ENCODE data around the gene ZNF462.
"Not testable (repeated sequence)": the region's sequence is repeated elsewhere in the genome, so short reads cannot be mapped to it uniquely, and the experiment has no call there.

ZNF462 gene

DNA sequence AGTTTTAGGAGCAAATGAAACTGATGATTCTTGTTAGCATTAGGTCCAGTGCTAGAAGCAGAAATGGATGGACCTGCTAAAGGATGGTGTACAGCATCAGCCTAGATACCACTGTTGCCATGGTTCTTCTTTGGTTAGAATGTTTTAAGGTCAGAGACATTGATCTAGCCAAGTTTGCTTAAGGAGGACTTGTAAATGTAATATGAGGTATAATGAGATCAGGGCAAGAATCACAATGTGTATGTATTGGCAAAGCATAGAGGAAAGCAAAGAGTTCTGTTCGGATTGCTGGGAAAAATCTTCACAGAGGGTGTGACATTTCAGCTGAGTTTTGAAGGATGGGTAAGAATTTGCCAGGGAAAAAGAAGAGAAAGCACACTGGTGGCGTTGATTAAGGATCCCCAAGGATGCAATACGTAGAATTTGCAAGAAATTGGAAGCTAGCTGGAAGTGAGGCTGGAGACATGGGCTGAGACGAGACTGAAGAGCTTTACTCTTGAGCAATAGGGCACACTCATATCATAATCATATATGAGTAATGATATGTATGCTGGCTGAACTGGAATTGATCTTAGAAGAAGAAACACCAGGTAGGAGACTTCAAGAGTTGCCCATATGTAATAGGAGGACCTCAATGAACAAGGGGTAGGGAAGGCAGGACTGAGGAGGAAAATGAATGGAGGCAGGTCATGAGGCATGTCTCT lies 102.0 kb downstream of the ZNF462 start:
- DNase-seq: no peak

DNA sequence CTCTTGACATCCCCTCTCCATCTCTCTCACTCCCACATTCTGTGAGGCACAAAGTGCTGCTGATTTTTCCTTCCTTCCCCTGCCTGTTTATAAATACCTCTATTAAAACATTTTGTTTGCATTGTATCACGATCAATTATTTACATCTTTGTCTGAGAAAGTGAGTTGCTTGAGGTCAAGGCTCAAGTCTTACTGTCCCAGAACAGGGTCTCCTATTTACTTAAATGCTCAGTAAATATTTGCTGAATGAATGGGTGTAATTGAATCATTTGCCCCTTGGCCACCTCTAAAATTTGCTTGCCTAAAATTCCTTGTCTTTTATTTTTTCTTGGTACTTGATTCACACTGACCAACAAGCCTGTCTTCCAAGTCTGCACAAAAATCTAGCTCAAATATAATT lies 103.5 kb downstream of the ZNF462 start:
- DNase-seq: no peak

- no peak for DNase-seq
Observed at GRCh38 chr9:106969696-106970095, 106.7 kb downstream of the ZNF462 start.

- no peak for DNase-seq
Observed at GRCh38 chr9:106970219-106970975, 107.4 kb downstream of the ZNF462 start.

GRCh38 chr9:106970976-106971457 lies 108.1 kb downstream of the ZNF462 start:
- no peak for DNase-seq

- no peak for DNase-seq
Observed at GRCh38 chr9:106972082-106972481, 109.1 kb downstream of the ZNF462 start.

- DNase-seq: no peak
Observed at GRCh38 chr9:106974341-106974740, 111.4 kb downstream of the ZNF462 start.

GRCh38 chr9:106976772-106977171 lies 113.8 kb downstream of the ZNF462 start:
- DNase-seq: no peak

DNA sequence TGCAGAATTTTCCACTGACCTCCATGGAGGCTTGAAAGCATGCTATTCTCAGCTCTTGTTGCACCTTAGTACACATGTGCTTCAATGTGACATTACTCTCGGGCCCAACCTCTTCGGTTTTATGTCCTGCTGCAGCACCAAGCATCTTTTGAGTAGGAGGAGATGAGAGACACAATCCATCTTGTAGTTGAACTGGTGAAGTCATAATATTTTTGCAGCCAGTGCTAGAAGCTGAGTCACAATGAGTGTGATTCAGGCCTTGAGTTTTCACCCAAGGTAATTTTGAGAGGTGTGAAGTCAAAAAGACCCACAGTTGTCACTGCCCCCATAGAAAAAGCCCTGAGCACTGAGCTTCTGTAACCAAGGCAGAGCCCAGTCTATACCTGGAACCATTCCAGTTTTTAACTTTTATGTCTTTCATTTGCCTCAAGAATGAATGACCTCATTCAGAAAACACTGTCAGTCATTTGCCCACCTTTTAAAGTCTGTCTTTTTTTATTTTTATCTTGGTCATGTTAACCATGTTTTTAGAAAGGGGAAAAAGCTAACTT lies 117.7 kb downstream of the ZNF462 start:
- no peak for DNase-seq

DNA sequence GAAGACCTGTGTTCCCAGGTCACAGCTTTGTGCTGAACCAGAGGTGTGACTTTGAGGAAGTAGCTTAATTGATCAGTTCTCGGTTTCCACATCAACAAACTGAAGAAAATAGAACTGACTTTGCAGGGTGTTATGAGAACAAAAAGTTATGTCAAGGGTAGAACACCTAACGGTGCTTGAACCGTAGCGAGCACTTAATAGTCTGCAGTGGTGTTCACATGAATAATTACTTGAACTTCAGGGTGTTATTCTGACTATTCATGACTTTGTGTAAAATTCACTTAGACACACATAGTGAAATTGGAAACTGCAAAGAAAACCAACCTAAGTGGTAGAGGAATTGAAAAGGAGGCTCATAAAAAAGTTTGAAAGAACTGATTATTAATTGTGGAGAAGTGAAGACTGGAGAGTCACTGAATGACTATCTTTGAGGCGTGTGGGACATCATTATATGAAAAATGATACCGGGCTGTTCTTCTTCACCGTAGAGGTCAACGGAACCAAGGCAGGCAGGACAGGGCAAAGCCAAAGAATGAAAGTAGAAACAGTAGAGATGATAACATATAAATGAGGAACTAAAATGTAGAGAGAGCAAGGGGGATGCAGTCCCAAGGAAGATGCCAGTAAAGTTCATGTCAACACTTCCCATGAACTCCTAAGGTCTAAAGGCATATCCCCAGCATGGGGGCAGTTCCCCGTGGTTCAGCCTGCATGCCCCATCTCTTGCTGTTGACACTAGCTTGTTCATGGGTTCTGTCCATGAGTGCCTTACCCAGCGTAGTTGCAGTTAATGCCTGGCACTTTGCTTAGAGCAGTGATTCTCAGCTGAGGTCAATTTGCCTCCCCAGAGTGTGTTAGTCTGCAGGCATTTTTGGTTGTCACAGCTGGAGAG lies 118.7 kb downstream of the ZNF462 start:
- no peak for DNase-seq

DNA sequence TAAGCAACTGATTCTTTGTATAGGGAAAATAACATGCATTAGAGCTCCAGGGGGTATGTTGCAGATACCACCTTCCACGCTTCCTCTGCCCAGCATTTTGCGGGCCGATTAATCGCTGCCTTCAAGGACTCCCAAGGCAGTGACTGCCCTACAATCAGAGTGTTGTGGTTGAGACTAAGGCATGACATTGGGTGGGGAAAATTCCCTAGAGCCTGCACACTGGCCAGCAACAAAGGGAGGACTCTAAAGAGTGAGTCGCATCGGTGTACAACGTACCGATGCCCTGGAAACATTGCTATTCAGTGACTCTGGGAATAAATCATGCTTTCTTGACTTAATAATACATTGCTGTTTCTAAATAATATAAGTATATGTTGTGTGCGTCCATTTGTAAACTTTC lies 119.7 kb downstream of the ZNF462 start:
- DNase-seq: no peak

- no peak for DNase-seq
Observed at GRCh38 chr9:106983346-106983745, 120.4 kb downstream of the ZNF462 start.

- not testable (repeated sequence) for DNase-seq
Observed at GRCh38 chr9:106989904-106990303, 126.9 kb downstream of the ZNF462 start.

GRCh38 chr9:106992186-106992585 lies 129.2 kb downstream of the ZNF462 start:
- no peak for DNase-seq

DNA sequence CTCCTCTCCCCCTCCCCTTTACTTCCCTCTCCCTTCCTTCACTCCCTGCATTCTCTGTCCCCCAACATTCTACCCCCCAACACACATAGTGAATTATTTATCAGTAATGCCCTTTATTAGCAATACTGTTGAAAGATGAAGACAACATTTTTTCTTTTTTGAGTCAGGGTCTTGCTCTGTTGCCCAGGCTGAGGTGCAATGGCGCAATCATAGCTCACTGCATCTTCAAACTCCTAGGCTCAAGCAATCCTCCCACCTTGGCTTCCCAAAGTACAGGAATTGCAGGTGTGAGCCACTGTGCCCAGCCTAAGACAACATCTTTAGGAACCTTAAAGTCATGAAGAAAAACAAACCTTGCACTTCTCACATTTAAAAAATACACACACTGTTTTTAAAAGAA lies 130.6 kb downstream of the ZNF462 start:
- DNase-seq: no peak

DNA sequence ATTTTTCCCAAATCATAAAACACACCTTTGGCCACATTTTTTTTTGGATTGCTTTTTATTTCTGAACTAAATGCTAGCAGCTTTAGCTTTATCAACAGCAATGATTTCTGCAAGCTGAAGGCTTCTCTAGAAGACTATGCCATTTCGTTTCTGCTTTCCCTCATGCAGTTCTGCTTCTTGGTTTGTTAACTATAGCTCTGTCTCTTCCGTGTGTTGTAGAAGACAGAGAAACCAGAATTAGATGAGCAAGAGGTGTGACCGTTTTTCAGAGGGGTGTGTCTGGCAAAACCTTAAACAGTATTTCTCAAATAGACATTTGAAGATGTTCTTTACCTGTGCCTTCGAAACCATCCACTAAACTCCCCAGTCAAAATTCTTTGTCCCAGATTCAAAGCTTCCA lies 131.5 kb downstream of the ZNF462 start:
- no peak for DNase-seq

- DNase-seq: no peak
Observed at GRCh38 chr9:107000218-107000617, 137.3 kb downstream of the ZNF462 start.

- DNase-seq: no peak
Observed at GRCh38 chr9:107005201-107005600, 142.2 kb downstream of the ZNF462 start.

DNA sequence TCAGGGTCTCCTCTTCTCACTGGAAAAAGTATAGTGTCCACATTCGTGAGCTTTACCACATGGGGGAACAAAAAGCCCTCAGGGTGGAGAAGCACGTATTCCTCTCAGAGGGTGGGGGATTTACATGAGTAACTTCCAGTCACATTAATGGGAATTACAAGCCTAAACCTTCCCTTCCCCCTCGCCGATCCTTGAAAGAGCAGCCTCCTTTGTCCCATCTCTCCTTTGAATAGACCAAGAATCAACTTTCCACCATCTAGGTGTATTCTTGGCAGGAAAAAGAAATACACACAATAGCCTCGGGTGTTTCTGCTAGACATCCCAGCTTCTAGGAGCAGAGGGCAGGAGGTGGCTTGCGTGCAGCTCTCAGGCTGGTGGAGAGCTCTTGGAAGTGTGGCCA lies 144.4 kb downstream of the ZNF462 start:
- DNase-seq: no peak

- no peak for DNase-seq
Observed at GRCh38 chr9:107008011-107008410, 145.0 kb downstream of the ZNF462 start.

DNA sequence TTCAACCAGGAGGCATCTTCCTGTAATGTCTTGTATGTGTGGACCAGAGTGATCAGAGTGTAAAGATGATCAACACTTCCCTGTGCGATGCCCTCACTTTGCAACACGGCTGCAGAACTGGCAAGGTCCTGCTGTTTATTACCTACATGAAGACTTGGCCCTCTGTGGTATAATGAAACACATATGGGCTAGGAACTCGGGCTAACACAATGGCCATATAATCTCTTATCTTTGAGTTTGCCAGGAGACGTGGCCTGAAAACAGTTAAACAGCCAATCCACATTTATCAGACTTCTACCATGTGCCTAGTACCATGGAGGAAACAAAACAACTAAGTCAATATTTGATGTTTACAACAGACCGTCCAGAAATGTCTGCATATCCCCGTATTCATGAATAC lies 145.5 kb downstream of the ZNF462 start:
- DNase-seq: no peak

DNA sequence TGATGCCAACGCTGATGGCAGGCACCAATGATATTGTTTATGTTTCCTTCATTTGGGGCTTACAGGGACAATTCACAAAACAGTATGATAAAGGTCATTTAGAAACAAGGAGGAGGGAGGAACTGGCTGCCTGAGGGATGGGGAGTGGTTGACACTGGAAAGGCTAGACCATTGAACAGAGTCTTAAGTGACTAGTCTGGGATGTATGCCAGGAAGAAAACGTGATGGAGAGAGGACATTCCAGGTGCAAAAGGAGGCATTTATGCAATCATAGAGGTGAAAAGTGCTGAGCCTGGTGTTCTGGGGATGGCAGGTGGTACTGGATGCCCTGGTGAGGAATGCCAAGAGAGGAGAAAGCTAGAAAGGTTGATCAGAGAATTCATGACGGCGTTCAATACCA lies 153.4 kb downstream of the ZNF462 start:
- DNase-seq: no peak

All from activated effector memory CD4-positive, alpha-beta T cell treated with Interleukin-2 at 50 U/mL for 16 hours (primary cell).